K562 (cell line): ENCODE measurements around the gene CCT5.

Source experiments
- CEBPB ChIP-seq: fragments of 450-650 bp; IDR thresholded peaks from 2 replicates; pipeline ENCODE4 v1.6.1; 2016; ENCODE audit warnings: missing genetic modification characterization, missing compliant biosample characterization
- CREB1 ChIP-seq, 2 experiments: sonication (generic) in 1 of 2; formaldehyde crosslinking in 1 of 2; IDR thresholded peaks; 2 replicates each; pipeline versions ENCODE4 v1.6.1 to v1.8.0; 2012 to 2022; ENCODE audit warnings: inconsistent platforms in 1 of 2, mild to moderate bottlenecking in 1 of 2, missing genetic modification reagents in 1 of 2, moderate library complexity in 1 of 2
- FUS ChIP-seq: fragments of 200-400 bp; formaldehyde crosslinking; optimal IDR thresholded peaks from 2 replicates; pipeline ENCODE3; 2017; ENCODE audit warnings: low read depth, low read length
- GTF2A2 ChIP-seq: IDR thresholded peaks from 2 replicates; pipeline ENCODE4 v1.6.1; 2016; ENCODE audit warnings: mild to moderate bottlenecking, missing genetic modification characterization, missing compliant biosample characterization
- JUND ChIP-seq, 2 experiments: IDR thresholded peaks; 2 replicates in 1 of 2; 3 replicates in 1 of 2; pipeline ENCODE4 v1.6.1; 2011; ENCODE audit warnings: borderline replicate concordance in 2 of 2, low read depth in 2 of 2, low read length in 2 of 2, improper control_type of control experiment in 1 of 2, missing biosample characterization in 1 of 2, missing genetic modification characterization in 1 of 2, missing genetic modification reagents in 1 of 2
- WHSC1 ChIP-seq: IDR thresholded peaks from one replicate; pipeline ENCODE4 v1.6.1; 2012; ENCODE audit warnings: low read length, control low read depth, inconsistent platforms
- ZFP36 ChIP-seq: fragments of 150-350 bp; IDR thresholded peaks from 2 replicates; pipeline ENCODE4 v1.6.1; 2018; ENCODE audit warnings: low read length, low read depth; ENCODE audit not compliant: partially characterized antibody
- ZNF431 ChIP-seq: sonication (generic); formaldehyde crosslinking; IDR thresholded peaks from 2 replicates; pipeline ENCODE4 v1.8.0; 2022; ENCODE audit warnings: mild to moderate bottlenecking, missing genetic modification reagents
- ZNF668 ChIP-seq: fragments of 250-450 bp; sonication (Bioruptor Pico); IDR thresholded peaks from 2 replicates; pipeline ENCODE4 v1.8.0; 2022; ENCODE audit warnings: mild to moderate bottlenecking, inconsistent platforms

DNA sequence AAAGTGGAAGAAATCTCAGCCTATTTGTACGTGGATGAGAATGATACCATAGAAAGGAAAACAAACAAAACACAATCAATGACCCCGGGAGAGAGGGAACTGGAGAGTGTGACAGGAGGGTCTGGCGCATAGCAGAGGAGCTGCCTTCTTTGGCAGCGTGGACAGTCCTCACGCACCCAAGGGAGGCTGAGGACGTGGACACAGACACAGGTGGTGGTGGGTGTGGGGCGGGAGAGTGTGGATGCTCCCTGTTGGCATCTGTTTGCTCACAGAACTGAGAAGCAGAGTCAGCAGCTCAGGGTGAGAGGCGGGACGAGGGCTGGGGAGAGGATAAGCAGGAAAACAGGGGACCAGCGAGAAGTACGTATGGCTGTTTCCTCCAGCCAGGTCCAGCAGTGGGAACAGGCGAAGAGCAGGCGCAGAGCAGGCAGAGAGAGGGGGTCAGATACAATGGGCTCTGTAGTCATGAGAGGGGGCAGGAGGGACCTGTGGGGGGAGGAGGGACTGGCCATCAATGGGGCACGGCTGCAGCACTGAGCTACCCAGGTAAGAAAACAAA is 47.6 kb downstream of the CCT5 start:
- TF ChIP-seq ZFP36: no peak
- TF ChIP-seq CREB1 (IDR thresholded peaks at IDR 0.05): no peak
- TF ChIP-seq CREB1 (CRISPR knock-in tag; IDR thresholded peaks at IDR 0.05): no peak
- no peak for TF ChIP-seq CEBPB (tag)
- no peak for TF ChIP-seq GTF2A2 (tag)
- TF ChIP-seq FUS: no peak
- no peak for TF ChIP-seq JUND (IDR thresholded peaks at IDR 0.05; ENCODE audit: borderline replicate concordance, low read depth, low read length)
- TF ChIP-seq JUND (tag; IDR thresholded peaks at IDR 0.05; ENCODE audit: borderline replicate concordance, low read depth, low read length): no peak
- no peak for TF ChIP-seq ZNF431
- no peak for TF ChIP-seq ZNF668 (CRISPR knock-in tag)
- TF ChIP-seq WHSC1: no peak
